ENCODE results near the gene TEX28.
"Not testable (repeated sequence)": the region's sequence is repeated elsewhere in the genome, so short reads cannot be mapped to it uniquely, and the experiment has no call there.

TEX28 gene

DNA sequence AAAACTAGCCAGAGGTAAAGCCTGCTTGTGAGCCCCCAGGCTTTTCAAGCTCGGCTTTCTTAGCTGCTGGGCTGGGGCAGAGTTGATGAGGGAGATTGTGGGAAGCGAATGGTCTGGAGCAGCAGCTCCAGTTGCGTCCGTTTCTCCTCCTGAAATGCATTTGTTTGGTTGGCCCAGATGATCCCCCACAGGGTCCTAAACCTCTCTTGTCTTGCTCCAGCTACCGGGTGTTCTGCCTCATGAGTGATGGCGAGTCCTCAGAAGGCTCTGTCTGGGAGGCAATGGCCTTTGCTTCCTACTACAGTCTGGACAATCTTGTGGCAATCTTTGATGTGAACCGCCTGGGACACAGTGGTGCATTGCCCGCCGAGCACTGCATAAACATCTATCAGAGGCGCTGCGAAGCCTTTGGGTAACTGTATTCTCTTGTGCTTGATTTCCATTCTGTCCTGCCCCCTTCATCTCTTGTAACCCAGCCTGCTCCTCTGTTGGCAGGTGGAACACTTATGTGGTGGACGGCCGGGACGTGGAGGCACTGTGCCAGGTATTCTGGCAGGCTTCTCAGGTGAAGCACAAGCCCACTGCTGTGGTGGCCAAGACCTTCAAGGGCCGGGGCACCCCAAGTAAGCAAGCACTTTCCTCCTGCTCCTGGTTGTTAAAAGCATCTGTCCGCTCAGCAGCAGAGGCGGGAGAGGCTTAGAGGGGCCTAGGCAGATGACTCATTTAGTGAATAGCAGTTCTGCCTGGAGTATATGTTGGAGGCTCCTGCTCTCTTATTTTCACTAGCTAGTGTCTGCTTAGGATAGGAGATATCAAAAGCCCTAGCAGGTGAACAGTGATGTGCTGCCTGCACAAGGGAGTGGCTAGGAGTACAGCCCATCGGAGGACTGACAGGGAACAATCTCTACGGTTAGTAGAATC, 16.0 kb upstream of the TEX28 start:
- DNase-seq (ENCODE audit: low spot score) = peak; percentile 10

DNA sequence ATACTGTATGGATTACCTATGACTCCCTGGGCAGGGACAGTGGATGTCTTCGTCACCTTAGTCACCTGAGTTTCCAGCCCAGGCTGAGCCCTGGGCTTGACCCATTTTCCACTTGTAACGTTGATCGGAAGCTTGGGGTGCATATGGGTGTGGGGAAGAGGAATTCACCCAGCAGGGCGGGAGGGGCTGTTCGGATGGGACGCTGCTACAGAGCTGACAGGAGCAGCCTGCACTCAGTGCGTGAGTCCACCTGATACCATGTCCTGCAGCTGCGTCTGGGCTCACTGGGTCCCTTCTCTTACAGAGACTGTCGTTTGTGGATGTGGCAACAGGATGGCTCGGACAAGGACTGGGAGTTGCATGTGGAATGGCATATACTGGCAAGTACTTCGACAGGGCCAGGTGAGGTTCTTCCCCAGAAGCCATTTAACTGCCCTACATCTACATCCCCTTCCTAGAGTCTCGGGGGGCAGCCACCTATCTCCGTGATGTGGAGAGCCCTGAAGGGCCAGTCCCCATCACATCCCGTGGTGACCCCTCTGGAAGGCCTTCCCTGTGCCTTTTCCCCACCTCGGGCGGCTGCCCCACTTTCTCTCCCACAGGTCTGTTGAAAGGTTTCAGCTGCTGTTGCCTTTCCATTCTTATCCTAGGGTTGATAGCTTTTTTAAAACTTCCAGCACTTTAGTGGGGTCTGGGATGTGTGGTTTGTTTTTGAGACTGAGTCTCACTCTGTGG, 14.3 kb upstream of the TEX28 start:
- DNase-seq (ENCODE audit: low spot score) = no peak

DNA sequence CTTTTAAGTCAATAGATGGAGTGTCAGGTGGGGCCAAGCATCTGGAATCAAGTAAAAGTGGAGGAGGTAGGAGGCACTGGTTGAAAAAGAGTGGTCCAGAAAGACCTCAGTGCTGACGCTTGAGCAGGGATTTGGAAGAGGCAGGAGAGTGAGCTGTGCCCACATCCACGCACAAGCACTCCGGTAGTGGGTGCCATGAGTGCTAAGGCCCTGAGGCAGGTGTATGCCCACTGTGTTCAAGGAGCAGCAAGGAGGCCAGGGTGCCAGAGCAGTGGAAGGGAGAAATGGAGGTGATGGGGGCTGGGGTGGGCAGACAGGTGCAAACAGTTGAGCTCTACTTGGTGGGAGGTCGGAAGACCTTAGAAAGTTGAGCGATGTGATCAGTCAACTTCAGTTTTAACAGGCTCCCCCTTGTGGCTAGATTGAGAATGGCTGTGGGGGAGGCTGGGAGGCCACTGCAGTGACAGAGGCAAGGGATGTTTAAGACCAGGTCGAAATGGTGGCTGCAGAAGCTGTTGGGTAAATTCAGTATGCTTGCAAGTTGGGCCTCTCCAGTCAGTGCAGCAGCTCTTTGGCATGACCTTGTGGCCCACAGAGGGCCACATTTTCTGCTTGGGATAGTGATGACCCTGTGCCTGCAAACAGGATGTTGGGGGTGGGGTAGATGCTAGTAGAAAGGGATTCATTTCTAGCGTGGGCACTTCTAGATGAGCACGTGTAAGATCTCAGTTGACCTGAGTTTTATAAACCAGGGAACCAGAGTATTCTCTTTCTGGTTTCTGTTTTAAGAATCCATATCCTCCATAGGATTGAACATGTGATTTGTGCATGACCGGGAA, 13.4 kb upstream of the TEX28 start:
- peak; percentile 55 for DNase-seq (ENCODE audit: low spot score)

DNA sequence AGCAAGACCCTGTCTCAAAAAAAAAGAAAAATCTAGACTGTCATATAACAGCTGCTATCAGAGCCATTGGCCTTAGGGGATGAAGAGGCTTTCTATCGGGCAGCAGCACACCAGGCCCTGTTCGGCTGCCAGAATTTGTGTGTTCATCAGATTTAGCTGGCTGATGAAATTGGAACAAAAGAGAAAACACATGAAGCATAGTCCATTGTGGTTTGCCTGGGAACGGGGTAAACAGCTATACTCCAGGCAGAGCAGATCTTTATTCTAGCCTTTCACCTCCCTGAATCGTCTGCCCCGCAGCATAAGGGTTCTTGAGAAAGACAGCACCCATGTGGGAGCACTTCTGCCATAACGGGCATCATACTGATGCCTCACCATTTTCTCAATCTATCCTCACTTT, 12.3 kb upstream of the TEX28 start:
- no peak for DNase-seq (ENCODE audit: low spot score)

DNA sequence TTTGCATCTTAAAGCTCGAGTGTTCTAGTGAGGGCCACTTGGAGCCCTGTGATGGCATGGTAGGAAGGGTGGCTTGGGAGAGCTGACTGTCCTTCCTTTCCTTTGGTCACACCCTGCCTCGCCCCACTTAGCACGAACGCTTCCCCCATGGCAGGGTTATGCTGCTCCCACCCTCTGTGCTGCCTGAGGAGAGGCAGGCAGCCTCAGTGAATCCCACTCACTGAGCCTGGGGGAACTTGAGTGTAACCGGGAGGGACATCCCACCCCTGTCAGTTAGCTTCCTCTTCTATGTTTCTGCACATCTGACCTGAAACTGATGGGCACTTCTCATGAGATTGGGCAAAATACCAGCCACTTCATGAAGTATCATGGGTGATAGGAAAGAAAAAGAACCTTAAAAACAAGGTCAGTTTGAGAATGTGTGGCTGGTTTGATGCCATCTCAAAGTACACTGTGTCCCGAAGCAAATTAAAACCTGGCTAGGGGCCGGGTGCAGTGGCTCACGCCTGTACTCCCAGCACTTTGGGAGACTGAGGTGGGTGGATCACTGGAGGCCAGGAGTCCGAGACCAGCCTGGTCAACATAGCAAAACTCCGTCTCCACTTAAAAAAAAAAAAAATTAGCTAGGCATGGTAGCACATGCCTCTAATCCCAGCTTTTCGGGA, 10.7 kb upstream of the TEX28 start:
- no peak for DNase-seq (ENCODE audit: low spot score)

DNA sequence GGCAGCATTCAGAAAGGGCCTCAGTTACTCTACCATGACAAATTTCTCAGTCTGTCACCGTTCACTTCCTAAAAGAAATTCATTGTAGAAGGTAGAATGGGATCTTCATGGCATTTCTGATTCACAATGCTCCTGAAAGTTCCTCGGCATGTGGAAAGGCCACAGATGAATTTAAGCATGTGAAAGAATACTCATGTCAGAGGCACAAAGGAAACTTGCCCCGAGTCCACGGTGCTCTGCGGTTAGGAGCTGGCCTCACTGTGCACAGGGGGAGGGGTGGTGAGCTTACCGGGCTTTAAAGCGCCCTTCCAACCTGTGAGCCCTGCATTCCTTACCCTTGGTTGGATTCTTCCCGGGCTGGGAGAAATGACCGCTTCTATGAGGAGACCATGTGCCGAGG, 9.9 kb upstream of the TEX28 start:
- no peak for DNase-seq (ENCODE audit: low spot score)

DNA sequence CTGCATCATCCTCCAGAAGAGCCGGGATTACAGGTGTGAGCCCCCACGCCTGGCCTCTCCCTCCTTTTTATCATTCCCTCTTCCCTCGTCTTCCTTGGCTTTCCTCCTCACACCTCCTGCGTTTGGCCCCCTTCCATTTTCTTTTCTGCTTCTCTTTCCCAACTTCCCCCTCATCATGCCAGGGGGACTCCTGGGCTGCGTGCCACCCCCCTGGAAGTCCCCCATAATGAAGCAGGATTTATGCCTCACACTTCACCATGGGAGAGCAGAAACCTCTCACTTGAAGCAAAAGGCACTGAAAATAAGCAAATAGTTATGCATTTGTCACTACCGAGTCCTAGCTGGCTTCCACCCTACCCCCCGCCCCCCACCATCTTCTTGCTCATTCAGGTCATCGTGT, 8.6 kb upstream of the TEX28 start:
- no peak for DNase-seq (ENCODE audit: low spot score)

DNA sequence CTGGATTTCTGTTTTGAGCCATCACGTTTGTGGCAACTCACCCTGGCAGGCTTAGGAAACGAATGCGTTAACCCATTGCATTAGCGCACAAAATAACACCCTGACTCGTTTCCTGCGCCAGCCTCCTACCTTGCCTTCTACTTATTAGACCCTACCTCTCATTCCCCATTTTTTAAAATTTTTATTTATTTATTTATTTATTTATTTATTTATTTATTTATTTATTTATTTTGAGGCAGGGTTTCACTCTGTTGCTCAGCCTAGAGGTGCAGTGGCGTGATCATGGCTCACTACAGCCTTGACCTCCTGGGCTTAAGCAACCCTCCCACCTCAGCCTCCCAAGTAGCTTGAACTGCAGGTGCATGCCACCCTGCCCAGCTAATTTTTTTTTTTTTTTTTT, 8.1 kb upstream of the TEX28 start:
- DNase-seq (ENCODE audit: low spot score) = not testable (repeated sequence)

DNA sequence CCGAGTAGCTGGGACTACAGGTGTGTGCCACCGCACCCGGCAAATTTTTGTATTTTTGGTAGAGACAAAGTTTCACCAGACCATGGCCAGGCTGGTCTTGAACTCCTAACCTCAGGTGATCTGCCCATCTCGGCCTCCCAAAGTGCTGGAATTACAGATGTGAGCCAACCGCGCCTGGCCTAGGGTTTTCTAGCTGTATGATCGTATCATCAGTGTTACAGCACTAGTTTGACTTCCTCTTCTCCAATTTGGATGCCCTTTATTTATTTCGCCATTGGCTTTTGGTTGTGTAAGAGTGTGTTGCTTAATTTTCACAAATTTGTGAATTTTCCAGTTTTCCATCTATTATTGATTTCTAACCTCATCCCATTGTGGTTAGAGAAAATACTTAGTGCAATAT, 5.9 kb upstream of the TEX28 start:
- DNase-seq (ENCODE audit: low spot score) = no peak

DNA sequence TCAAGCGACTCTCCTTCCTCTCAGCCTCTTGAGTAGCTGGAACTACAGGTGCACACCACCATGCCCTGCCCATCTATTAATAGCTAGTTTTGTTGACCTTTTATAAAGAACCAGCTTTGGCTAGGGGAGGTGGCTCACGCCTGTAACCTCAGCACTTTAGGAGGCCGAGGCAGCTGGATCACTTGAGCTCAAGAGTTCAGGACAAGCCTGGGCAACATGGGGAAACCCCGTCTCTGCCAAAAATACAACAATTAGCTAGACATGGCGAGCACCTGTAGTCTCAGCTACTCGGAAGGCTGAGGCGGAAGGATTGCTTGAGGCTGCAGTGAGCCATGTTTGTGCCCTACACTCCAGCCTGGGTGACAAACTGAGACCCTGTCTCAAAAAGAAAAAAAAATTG, 3.4 kb upstream of the TEX28 start:
- DNase-seq (ENCODE audit: low spot score) = no peak

DNA sequence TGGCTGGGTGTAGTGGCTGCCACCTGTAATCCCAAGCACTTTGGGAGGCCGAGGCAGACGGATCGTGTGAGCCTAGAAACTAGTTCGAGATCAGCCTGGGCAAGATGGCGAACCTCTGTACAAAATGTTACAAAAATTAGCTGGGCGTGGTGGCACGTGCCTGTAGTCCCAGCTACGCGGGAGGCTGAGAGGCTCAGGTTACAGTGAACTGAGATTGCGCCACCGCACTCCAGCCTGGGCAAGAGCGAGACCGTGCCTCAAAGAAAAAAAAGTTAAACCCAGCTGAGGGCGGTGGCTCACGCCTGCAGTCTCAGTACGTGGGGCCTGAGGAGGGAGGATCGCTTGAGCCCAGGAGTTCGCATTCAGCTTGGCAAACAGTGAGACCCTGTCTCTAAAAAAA, 1.8 kb upstream of the TEX28 start:
- DNase-seq (ENCODE audit: low spot score) = no peak

DNA sequence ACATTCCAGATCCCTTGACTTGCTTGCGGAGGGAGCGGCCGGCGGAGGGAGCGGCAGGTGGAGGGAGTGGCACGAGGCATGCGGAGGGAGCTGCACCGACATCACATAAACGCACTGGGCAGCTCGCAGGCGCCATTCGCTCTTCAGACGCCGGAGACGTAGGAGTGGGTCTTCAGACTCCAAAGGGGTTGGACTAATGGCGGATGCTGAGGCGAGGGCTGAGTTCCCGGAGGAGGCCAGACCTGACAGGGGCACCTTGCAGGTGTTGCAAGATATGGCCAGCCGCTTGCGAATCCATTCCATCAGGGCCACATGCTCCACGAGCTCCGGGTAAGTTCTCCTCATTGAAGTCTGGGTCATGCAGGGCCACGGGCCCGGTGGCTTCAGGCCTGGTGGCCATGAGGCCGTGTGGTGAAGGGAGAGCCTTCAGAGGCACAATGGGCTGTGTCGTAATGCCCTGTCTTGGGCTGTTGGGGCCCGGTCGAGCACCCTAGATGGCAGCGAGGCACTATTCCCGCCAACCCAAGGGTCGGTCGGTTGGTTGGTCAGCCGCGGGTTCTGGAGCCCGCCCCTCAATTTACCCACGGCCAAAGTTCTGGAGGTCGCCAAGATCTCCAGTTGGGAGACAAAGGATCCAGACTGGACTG, 863 bp upstream of the TEX28 start, which contains the start of gene TKTL1:
TKTL1 (plus strand) TSS at position 132 of the 647 bp plus-strand sequence; CDS start at position 197, 65 bp downstream.
- DNase-seq (ENCODE audit: low spot score) = no peak

DNA sequence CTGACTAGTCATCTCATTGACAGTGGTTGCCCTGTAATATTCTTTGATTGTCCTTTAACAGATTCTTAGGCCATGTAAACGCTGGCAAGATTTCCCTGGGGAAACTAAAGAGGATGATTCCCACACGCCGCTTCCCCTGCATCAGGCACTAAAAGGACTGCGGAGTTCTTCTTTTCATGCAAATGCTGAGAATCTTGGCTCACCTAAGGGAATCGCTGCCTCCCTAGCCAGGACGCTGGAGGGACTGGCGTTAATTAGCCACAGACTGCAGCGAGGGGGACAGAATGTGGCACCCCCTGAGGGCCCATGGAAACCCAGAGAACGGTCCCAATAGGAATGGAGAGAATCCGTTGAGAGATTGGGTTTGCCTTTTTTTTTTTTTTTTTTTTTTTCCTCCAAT, 8.5 kb downstream of the TEX28 start:
- not testable (repeated sequence) for DNase-seq (ENCODE audit: low spot score)

DNA sequence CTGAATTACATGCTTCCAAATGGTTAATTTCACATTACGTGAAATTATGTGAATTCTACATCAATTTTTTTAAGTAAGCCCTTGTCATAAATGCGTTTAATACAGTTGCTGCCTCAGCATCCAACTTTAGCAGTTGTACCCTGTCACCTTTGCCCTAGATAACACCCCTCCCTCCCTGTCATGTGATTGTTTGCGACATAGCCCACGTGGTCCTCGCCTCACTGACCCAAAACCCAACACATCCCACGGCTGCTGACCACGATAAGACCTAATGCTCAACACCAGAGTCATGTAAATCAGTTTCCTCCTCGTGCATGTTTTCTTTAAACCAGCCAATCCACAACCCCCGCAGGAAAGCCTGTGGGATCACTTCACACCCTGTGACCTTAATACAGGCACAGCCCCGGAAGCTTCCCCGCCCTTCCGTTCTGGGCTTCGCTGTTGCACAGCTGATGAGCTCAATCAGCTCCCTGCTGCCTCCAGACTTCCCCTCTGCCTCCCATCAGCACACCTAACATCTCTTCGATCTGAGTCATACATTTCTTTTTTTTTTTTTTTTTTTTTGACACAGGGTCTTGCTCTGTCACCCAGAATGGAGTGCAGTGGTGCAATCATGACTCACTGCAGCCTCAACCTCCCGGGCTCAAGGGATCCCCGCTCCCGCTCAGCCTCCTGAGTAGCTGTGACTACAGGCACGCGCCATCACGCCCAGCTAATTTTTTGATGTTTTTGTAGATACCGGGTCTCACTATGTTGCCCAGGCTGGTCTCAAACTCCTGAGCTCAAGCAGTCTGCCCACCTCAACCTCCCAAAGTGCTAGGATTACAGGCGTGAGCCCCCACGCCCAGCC, 10.2 kb downstream of the TEX28 start:
- DNase-seq (ENCODE audit: low spot score) = not testable (repeated sequence)

DNA sequence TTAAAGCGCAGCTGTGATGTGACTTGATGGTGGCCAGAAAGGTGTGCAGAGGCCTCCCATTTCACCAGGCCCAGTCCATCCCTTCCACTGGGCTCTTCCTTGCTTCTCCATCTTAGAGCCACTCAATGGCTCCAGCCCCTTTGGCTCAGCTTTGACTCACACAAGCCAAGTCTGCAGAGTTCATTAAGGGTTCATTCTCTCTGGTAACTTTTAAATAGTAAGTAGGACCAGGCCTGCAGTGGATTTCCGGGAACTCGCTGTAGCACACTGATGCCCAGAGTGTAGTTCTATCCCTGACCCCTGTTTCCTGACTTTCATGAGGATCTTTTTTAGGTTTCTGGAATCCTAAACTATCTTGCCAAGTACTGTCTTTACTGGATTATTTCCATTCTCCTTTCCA, 25.7 kb downstream of the TEX28 start:
- DNase-seq (ENCODE audit: low spot score) = not testable (repeated sequence)

DNA sequence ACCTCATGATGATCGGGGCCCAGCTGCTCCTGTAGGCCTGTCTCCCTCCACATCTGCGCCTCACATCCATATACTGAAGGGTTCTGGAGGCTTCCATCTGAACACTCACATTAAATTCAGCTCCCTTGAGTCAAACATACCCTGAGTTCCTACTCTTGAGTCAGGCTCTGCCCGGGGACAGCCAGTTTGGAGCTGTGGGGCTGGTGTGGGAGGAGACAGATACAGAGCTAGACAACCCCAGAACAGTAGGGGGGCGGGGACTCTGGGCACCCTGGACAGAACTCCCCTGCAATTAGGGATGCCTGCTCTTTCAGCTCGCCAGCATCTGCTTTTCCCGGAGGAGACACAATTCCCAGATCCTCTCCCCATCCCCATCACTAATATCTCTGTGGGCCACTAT, 31.9 kb downstream of the TEX28 start:
- DNase-seq (ENCODE audit: low spot score) = not testable (repeated sequence)

DNA sequence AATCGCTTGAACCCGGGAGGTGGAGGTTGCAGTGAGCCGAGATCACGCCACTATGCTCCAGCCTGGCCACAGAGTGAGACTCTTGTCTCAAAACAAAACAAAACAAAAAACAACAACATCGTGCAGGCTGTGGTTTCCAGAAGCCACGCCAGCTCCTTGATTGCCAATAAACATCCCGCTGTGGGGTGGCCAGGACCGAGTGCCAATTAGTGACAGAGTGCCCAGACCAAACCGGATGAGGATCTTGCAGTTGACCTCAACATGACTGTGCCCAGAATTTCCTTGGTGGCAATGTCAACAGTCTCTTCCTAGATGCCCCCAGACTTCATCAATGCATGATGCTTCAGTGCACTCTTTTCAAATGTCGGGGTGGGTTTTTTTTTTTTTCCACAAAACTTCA, 36.2 kb downstream of the TEX28 start:
- not testable (repeated sequence) for DNase-seq (ENCODE audit: low spot score)

DNA sequence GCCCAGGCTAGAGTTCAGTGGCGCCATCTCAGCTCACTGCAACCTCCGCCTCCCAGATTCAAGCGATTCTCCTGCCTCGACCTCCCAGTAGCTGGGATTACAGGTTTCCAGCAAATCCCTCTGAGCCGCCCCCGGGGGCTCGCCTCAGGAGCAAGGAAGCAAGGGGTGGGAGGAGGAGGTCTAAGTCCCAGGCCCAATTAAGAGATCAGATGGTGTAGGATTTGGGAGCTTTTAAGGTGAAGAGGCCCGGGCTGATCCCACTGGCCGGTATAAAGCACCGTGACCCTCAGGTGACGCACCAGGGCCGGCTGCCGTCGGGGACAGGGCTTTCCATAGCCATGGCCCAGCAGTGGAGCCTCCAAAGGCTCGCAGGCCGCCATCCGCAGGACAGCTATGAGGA, 37.6 kb downstream of the TEX28 start, which contains the start of gene OPN1MW3:
OPN1MW3 (plus strand) TSS at position 301 of the 400 bp plus-strand sequence; CDS start at position 339, 38 bp downstream.
- not testable (repeated sequence) for DNase-seq (ENCODE audit: low spot score)

DNA sequence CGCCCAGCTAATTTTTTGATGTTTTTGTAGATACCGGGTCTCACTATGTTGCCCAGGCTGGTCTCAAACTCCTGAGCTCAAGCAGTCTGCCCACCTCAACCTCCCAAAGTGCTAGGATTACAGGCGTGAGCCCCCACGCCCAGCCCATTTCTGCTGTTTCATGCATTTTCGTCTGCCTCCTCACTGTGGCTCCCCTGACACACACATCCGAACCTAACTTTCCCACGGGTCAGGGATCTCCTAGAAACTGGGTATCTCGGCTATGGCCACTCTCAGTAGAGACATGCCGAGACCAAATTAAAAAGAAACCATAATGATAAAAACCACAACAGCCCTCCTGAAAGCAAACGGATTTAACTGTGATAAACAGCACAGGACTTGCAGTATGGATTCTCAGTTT, 46.8 kb downstream of the TEX28 start:
- DNase-seq (ENCODE audit: low spot score) = not testable (repeated sequence)
